T-cell (primary cell): ENCODE results near the gene LIX1. TPM values are rescaled to one million over a fixed set of nuclear protein-coding genes. Genes with fewer than 3 reads are reported as not detected.
A peak's percentile ranks its signal among the peaks of the same experiment; 100 is the strongest.
"Not testable (repeated sequence)": the region's sequence is repeated elsewhere in the genome, so short reads cannot be mapped to it uniquely, and the experiment has no call there.

Source experiments
- ATAC-seq, 4 experiments: fragments of 200-7000 bp in 3 of 4; fragments of 150-1000 bp in 1 of 4; cut with Tn5 transposase; replicated peaks in 1 of 4; 1 replicate in 3 of 4; 2 replicates in 1 of 4; pipeline ENCODE4 v1.10.0; 2021; ENCODE audit warnings: moderate library complexity in 3 of 4, mild to moderate bottlenecking in 2 of 4, moderate number of reproducible peaks in 1 of 4
- CTCF ChIA-PET, 2 donors: fragments of 300-600 bp; sonication (Branson Sonifier 250); formaldehyde crosslinking; loops; one replicate each; lab custom pipeline; 2022; ENCODE audit warnings: antibody characterized with exemption in 2 of 2; lab: Charles Lee
- POLR2A ChIA-PET, 2 donors: fragments of 300-600 bp; sonication (Branson Sonifier 250); formaldehyde crosslinking; loops; one replicate each; lab custom pipeline; 2022; ENCODE audit warnings: antibody characterized with exemption in 2 of 2; lab: Charles Lee
- DNase-seq, 35 experiments: peaks; one replicate each; pipeline versions ENCODE4 v3.0.0 to v3.0.0-alpha.2; 2013 to 2023
- H3K27ac ChIP-seq: one replicate; pipeline ENCODE4 v1.5.1; 2013; ENCODE audit warnings: low read length
- H3K27me3 ChIP-seq, 2 experiments: replicated peaks in 1 of 2; 1 replicate in 1 of 2; 2 replicates in 1 of 2; pipeline versions ENCODE4 v1.6.1 to v1.7.0; 2013; ENCODE audit warnings: low read length in 1 of 2, mixed read lengths in 1 of 2; ENCODE audit not compliant: control insufficient read depth in 2 of 2, insufficient read depth in 2 of 2; ENCODE audit errors: extremely low read depth in 1 of 2
- H3K36me3 ChIP-seq, 2 donors: 1 replicate in 1 of 2; 2 replicates in 1 of 2; pipeline versions ENCODE4 v1.6.1 to v1.7.0; 2013; ENCODE audit warnings: low read length in 1 of 2; ENCODE audit not compliant: control insufficient read depth in 2 of 2, insufficient read depth in 1 of 2; ENCODE audit errors: extremely low read depth in 1 of 2
- H3K4me1 ChIP-seq, 2 experiments: 1 replicate in 1 of 2; 2 replicates in 1 of 2; pipeline versions ENCODE4 v1.6.1 to v1.7.0; 2013; ENCODE audit warnings: low read length in 2 of 2, mixed read lengths in 1 of 2; ENCODE audit not compliant: insufficient read depth in 2 of 2, control insufficient read depth in 1 of 2; ENCODE audit errors: extremely low read depth in 1 of 2
- H3K4me3 ChIP-seq, 2 donors: 1 replicate in 1 of 2; 2 replicates in 1 of 2; pipeline versions ENCODE4 v1.5.1 to v1.7.0; 2013; ENCODE audit warnings: mild to moderate bottlenecking in 2 of 2, low read length in 1 of 2, moderate library complexity in 1 of 2; ENCODE audit not compliant: control insufficient read depth in 1 of 2; ENCODE audit errors: extremely low read depth in 1 of 2
- H3K9me3 ChIP-seq: 2 replicates; pipeline ENCODE4 v1.7.0; 2013
- H3K27ac Mint-ChIP-seq, 2 donors: one replicate each; pipeline ENCODE4 v1.8.0; 2020 to 2021; ENCODE audit warnings: mild to moderate bottlenecking in 2 of 2, mixed read lengths in 2 of 2
- H3K27me3 Mint-ChIP-seq, 2 donors: one replicate each; pipeline ENCODE4 v1.8.0; 2021 to 2022; ENCODE audit warnings: mixed read lengths in 2 of 2
- H3K36me3 Mint-ChIP-seq: one replicate; pipeline ENCODE4 v1.8.0; 2021; ENCODE audit warnings: mixed read lengths
- H3K4me1 Mint-ChIP-seq, 3 donors: one replicate each; pipeline ENCODE4 v1.8.0; 2020 to 2022; ENCODE audit warnings: mixed read lengths in 3 of 3, mild to moderate bottlenecking in 1 of 3
- H3K4me3 Mint-ChIP-seq, 3 donors: one replicate each; pipeline ENCODE4 v1.8.0; 2020 to 2022; ENCODE audit warnings: mild to moderate bottlenecking in 3 of 3, mixed read lengths in 3 of 3, moderate library complexity in 3 of 3
- H3K9me3 Mint-ChIP-seq, 3 donors: one replicate each; pipeline ENCODE4 v1.8.0; 2020 to 2022; ENCODE audit warnings: mixed read lengths in 3 of 3
- WGBS: methylation state at CpG from one replicate; pipeline ENCODE4 v1.1.5; 2013; ENCODE audit warnings: missing lambda C conversion rate; ENCODE audit not compliant: insufficient coverage; 5-methylcytosine and 5-hydroxymethylcytosine counted together
- total RNA-seq, 35 experiments: library from RNA in 6 of 35; stranded (reverse) in 6 of 35; fragments of 120-200 nt in 1 of 35; gene quantifications; one replicate each; pipeline versions ENCODE4 v1.2.1 to v1.2.4 and lab custom pipeline; 2013 to 2026

The LIX1 gene
- not detected for total RNA-seq
- total RNA-seq (2013): not detected
- total RNA-seq (lab: John Stamatoyannopoulos, UW): 0 to 0.06 (median 0) reads per million in 29 experiments

DNA sequence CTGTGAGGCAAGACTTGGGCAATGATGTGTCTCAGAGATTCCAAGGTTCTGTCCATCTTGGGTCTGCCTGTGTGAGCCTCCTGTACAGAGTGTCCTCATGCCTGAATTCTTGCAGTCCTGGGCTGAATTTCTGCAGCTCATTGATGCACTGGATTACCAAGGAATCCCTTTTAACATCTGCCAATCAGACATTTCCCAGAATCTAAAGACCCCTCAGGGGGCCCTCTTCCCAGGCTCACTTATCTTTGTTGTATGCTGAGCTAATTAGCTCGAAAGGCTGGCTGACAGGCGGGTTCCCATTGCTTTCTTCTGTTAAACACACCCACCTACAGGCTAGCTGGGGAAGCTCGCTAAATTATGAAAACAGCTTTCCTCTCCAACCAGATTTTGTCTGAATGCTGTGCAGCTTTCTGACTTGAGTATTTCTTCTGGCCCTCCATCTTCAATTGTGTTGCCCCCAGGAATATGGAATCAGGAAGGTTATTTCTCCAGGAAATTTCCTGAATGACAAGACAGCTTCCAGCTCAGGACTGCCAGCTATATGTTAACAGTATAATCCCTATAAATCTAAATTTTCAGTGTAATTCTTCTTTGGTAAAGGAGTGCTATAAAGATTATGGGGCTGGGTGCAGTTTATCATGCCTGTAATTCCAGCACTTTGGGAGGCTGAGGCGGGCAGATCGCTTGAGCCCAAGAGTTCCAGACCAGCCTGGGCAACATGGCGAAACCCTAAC is at the start of gene LIX1:
LIX1 (minus strand) TSS at position 91 of the 734 bp plus-strand sequence; CDS start at position 56, 35 bp downstream.
- POLR2A ChIA-PET: interaction anchor here in 1 of 2 donors (0.6 kb wide), 1 partner anchor 20 kb away, joined by 3 read pairs; no protein-coding TSS in a partner anchor

DNA sequence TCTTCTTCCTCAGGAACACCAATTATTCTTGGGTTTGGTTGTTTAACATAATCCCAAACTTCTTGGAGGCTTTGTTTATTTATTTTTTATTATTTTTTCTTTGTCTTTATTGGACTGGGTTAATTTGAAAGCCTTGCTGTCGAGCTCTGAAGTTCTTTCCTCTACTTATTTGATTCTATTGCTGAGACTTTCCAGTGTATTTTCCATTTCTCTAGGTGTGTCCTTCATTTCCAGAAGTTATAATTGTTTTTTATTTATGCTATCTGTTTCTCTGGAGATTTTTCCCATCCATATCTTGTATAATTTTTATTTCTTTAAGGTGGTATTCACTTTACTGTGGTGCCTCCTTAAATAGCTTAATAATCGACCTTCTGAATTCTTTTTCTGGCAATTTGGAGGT is 49.5 kb upstream of the LIX1 start:
- H3K27ac Mint-ChIP-seq: no peak overlapping the region
- no CpG with 5 or more reads among the region's 2 CpGs for WGBS
- DNase-seq (no peak), ATAC-seq (no peak)
- peaks cover 4 to 14% (median 7%) of the 10 kb centered on the region in 3 donors for H3K9me3 Mint-ChIP-seq
- peaks cover 27% of the 10 kb centered on the region for H3K36me3 Mint-ChIP-seq
- H3K4me3 ChIP-seq: no peak overlapping the region
- H3K27me3 Mint-ChIP-seq: peaks cover 0 to 4% of the 10 kb centered on the region in 2 donors
- CTCF ChIA-PET: interaction anchor here in 1 of 2 donors (0.6 kb wide), 1 partner anchor 471 kb away, joined by 3 read pairs; no protein-coding TSS in a partner anchor
- POLR2A ChIA-PET: no interaction called here
- H3K9me3 ChIP-seq: no peaks in the 10 kb centered on the region
- no peak overlapping the region for H3K27ac ChIP-seq
- no peak overlapping the region for H3K4me3 Mint-ChIP-seq
- no peaks in the 10 kb centered on the region for H3K36me3 ChIP-seq
- peaks cover 0 to 10% of the 10 kb centered on the region in 2 experiments for H3K27me3 ChIP-seq
- peaks cover 4 to 8% of the 10 kb centered on the region in 2 experiments for H3K4me1 ChIP-seq
- peaks cover 5 to 10% (median 7%) of the 10 kb centered on the region in 3 donors for H3K4me1 Mint-ChIP-seq

More for the DNA sequence above, at the start of gene LIX1:
- Histone ChIP-seq H3K4me3 (no peak within 1 kb of the TSS), H3K9me3 (no peaks in the 10 kb centered on the region), H3K27me3 (peaks cover 0 to 3% of the 10 kb centered on the region in 2 experiments), H3K4me1 (no peaks in the 10 kb centered on the region), H3K36me3 (no peaks in the 10 kb centered on the region), H3K27ac (no peak within 1 kb of the TSS)
- Mint-ChIP-seq H3K36me3 (no peaks in the 10 kb centered on the region), H3K4me3 (no peak within 1 kb of the TSS), H3K4me1 (no peaks in the 10 kb centered on the region), H3K27me3 (peaks cover 11 to 13% of the 10 kb centered on the region in 2 donors), H3K27ac (no peak within 1 kb of the TSS), H3K9me3 (no peaks in the 10 kb centered on the region)
- CTCF ChIA-PET: interaction anchor here (0.6 to 2.1 kb wide), 12 partner anchors 18 to 525 kb away, joined by 3 to 17 read pairs (median 3); no protein-coding TSS in a partner anchor
- DNase-seq: peak in 14 of 35 experiments; percentile 1 to 44 (median 12)
- WGBS: no CpG with 5 or more reads among the region's 6 CpGs
- ATAC-seq: peak; percentile 52 to 73 (median 58)

DNA sequence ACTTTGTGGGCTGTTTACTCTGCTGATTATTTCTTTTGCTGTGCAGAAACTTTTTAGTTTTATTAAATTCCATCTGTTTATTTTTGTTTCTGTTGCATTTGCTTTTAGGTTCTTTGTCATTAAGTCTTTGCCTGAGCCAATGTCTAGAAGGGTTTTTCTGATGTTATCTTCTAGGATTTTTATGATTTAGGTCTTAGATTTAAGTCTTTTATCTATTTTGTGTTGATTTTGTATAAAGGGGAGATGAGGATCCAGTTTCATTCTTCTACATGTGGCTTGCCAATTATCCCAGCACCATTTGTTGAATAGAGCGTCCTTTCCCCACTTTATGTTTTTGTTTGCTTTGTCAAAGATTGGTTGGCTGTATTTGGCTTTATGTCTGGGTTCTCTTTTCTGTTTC is 47.1 kb upstream of the LIX1 start:
- no CpG with 5 or more reads among the region's 1 CpG for WGBS
- POLR2A ChIA-PET: not testable (repeated sequence)
- H3K4me1 Mint-ChIP-seq: peaks cover 7 to 11% (median 9%) of the 10 kb centered on the region in 3 donors

DNA sequence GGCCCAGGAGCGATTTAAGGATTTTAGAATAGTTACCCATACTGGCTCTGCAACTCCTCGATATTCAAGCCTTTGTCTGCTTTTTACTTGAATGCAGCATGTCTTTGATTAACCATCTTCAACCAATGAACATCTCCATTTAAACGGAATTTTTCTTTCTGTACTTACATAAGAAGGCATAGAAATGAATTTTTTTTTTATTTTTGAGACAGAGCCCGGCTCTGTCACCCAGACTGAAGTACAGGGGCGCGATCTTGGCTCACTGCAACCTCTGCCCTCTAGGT is 41.5 kb upstream of the LIX1 start:
- Mint-ChIP-seq H3K4me3 (peak overlapping the region; percentile 86 to 97 (median 94)), H3K9me3 (peaks cover 2 to 3% (median 3%) of the 10 kb centered on the region in 3 donors), H3K27ac (peak overlapping the region; percentile 100), H3K27me3 (no peaks in the 10 kb centered on the region), H3K4me1 (peaks cover 40 to 50% (median 43%) of the 10 kb centered on the region in 3 donors), H3K36me3 (peaks cover 19% of the 10 kb centered on the region)
- Histone ChIP-seq H3K36me3 (peaks cover 0 to 8% of the 10 kb centered on the region in 2 donors), H3K9me3 (no peaks in the 10 kb centered on the region), H3K27me3 (peaks cover 0 to 3% of the 10 kb centered on the region in 2 experiments), H3K4me1 (peaks cover 11 to 14% of the 10 kb centered on the region in 2 experiments), H3K27ac (peak overlapping the region; percentile 99), H3K4me3 (peak overlapping the region; percentile 96 to 99)
- no CpG with 5 or more reads among the region's 6 CpGs for WGBS
- no peak for DNase-seq
- POLR2A ChIA-PET: interaction anchor here (0.5 to 0.7 kb wide), 3 partner anchors 174 to 312 kb away, joined by 3 read pairs; no protein-coding TSS in a partner anchor
- no peak for ATAC-seq
- CTCF ChIA-PET: interaction anchor here (0.6 to 1.5 kb wide), 5 partner anchors 22 to 1612 kb away, joined by 3 to 6 read pairs (median 4); no protein-coding TSS in a partner anchor

More for the DNA sequence above, 47.1 kb upstream of the LIX1 start:
- not testable (repeated sequence) for H3K27ac Mint-ChIP-seq, H3K27me3 Mint-ChIP-seq, H3K27ac ChIP-seq, H3K36me3 ChIP-seq, DNase-seq, H3K9me3 ChIP-seq, H3K4me1 ChIP-seq, H3K4me3 ChIP-seq, H3K4me3 Mint-ChIP-seq, H3K27me3 ChIP-seq, ATAC-seq
- CTCF ChIA-PET: interaction anchor here (0.6 to 0.7 kb wide), 3 partner anchors 180 to 1495 kb away, joined by 3 to 4 read pairs (median 4); no protein-coding TSS in a partner anchor
- Mint-ChIP-seq H3K36me3 (peaks cover 27% of the 10 kb centered on the region), H3K9me3 (peaks cover 4 to 14% (median 7%) of the 10 kb centered on the region in 3 donors)

DNA sequence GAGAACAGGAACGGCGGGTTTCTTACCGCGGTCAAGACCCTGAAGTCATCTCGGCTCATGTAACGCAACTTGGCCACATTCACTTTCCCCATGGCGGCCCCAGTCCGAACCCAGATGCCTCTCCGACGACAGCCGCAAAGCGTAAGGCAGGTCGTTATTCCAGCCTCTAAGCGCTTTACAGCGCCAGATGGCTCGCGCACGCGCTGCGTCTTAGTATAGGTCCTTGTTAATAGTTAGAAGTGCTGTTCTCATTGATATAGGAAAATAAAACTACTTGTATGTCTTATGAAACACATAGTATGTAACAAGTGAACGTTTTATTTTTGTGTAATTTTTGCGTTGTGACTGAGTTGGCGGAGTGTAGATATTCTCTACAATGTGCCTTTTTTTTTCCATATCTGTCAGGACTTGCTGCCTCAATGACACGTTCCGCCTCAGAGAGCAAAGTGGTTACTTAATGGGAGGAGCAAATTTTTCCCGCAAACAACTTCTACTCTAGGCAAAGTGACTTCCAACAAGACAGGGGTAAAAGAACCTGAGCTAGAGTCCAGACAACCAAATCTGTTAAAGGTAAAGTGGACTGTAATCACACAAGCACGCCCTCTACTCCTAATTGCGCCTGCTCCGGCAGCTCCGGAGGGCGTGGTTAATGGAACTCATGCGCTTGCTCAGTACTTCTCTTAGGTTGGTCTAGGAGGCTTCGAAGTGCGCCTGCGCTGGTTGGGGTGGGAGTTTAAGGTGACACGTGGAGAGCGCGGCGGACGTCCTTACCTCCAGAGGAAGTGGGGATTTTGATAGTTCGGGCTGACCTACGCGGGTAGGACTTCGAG is 40.9 kb upstream of the LIX1 start, which contains the start of gene RIOK2:
RIOK2 (minus strand) TSS at position 148 of the 830 bp plus-strand sequence; CDS start at position 92, 56 bp downstream.
- POLR2A ChIA-PET: interaction anchor here (0.5 to 0.7 kb wide), 2 partner anchors 174 to 312 kb away, joined by 3 read pairs; no protein-coding TSS in a partner anchor
- Histone ChIP-seq H3K27me3 (peaks cover 0 to 3% of the 10 kb centered on the region in 2 experiments), H3K9me3 (no peaks in the 10 kb centered on the region), H3K4me3 (peak within 1 kb of the TSS; percentile 96 to 99), H3K36me3 (peaks cover 0 to 13% of the 10 kb centered on the region in 2 donors), H3K27ac (peak within 1 kb of the TSS; percentile 99), H3K4me1 (peaks cover 11 to 14% of the 10 kb centered on the region in 2 experiments)
- peaks cover 25% of the 10 kb centered on the region for H3K36me3 Mint-ChIP-seq
- DNase-seq (peak; percentile 82 to 94 (median 88)), ATAC-seq (peak; percentile 89 to 94 (median 90))
- H3K4me1 Mint-ChIP-seq: peaks cover 44 to 50% (median 48%) of the 10 kb centered on the region in 3 donors
- H3K27ac Mint-ChIP-seq: peak within 1 kb of the TSS; percentile 100
- CTCF ChIA-PET: interaction anchor here (0.6 to 1.5 kb wide), 8 partner anchors 21 to 1612 kb away, joined by 3 to 6 read pairs (median 4); no protein-coding TSS in a partner anchor
- H3K4me3 Mint-ChIP-seq: peak within 1 kb of the TSS; percentile 86 to 97 (median 94)
- peaks cover 2 to 3% (median 2%) of the 10 kb centered on the region in 3 donors for H3K9me3 Mint-ChIP-seq
- no peaks in the 10 kb centered on the region for H3K27me3 Mint-ChIP-seq
- WGBS: 0% methylated on average over 19 of the region's 44 CpGs
